Fibroblast of pulmonary artery (primary cell): ENCODE results near the gene HPS5.
A peak's percentile ranks its signal among the peaks of the same experiment; 100 is the strongest.
"Not testable (repeated sequence)": the region's sequence is repeated elsewhere in the genome, so short reads cannot be mapped to it uniquely, and the experiment has no call there.

Experiments used
- DNase-seq: peaks from one replicate; pipeline ENCODE4 v3.0.0-alpha.2; 2010; ENCODE audit warnings: low read depth
- H3K4me3 ChIP-seq: replicated peaks from 2 replicates; pipeline ENCODE4 v1.5.1; 2011; ENCODE audit warnings: low read depth, mild to moderate bottlenecking, control low read depth, low read length, moderate library complexity
- TF ChIP-seq, protein P1 (sequence below): IDR thresholded peaks from 2 replicates; pipeline ENCODE4 v1.5.1; 2011; ENCODE audit warnings: mild to moderate bottlenecking, control low read depth, low read length, inconsistent platforms; ENCODE audit errors: missing control alignments

HPS5 gene

DNA sequence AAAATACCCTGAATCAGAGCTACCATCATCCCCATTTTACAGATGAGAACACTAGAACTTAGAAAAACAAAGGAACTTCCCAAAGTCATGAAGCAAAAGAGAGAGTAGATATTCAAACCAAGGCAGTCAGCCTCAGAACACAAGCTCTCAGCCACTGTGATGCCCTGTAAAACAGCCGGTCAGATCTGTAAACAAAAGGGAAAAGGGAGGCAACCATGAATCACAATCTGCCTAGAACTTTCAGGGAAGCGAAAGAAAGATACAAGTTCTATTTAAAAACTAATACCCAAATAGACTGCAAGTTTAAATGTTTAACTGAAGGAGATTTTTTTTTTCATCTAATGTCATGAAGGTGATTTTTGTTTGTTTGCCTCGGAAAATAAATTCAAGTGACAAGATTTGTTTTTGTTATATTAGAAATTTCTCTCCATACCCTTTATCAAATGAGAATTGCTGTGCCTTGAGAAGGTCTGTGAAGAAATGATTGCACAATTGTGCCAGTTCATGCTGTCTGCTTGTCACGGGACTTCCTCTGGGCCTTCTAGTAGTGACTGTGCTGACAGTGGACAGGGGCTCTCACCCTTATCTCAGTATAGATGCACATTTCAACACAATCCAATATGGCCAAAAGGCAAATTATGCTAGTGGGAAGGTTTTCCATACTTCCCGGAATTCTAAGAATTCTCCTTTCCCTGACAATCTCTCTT, 44.2 kb downstream of the HPS5 start:
- H3K4me3 ChIP-seq: no peak overlapping the region
- DNase-seq: peak; percentile 65

DNA sequence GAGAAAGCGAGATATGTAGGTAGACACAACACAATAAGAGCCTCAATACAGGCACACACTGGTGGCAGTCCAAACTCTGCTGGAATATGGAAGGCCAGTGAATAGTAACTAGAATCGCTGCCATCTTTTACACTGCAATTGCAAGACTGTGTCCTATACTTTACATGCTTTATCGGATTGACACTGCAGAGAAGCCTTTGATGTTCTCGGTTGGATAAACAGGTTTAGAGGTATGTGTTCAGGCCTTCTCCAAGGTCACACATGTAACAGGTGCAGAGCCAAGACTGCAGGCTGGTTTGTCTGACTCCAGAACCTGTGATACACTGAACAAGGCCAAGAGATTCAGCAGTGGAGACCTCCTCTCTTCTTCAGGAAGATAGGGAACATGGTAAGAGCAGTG, 50.7 kb downstream of the HPS5 start:
- TF ChIP-seq, protein P1, sequence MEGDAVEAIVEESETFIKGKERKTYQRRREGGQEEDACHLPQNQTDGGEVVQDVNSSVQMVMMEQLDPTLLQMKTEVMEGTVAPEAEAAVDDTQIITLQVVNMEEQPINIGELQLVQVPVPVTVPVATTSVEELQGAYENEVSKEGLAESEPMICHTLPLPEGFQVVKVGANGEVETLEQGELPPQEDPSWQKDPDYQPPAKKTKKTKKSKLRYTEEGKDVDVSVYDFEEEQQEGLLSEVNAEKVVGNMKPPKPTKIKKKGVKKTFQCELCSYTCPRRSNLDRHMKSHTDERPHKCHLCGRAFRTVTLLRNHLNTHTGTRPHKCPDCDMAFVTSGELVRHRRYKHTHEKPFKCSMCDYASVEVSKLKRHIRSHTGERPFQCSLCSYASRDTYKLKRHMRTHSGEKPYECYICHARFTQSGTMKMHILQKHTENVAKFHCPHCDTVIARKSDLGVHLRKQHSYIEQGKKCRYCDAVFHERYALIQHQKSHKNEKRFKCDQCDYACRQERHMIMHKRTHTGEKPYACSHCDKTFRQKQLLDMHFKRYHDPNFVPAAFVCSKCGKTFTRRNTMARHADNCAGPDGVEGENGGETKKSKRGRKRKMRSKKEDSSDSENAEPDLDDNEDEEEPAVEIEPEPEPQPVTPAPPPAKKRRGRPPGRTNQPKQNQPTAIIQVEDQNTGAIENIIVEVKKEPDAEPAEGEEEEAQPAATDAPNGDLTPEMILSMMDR: no peak
- H3K4me3 ChIP-seq: no peak overlapping the region
- DNase-seq: no peak

More for the DNA sequence above, 44.2 kb downstream of the HPS5 start:
- TF ChIP-seq, protein P1: no peak

DNA sequence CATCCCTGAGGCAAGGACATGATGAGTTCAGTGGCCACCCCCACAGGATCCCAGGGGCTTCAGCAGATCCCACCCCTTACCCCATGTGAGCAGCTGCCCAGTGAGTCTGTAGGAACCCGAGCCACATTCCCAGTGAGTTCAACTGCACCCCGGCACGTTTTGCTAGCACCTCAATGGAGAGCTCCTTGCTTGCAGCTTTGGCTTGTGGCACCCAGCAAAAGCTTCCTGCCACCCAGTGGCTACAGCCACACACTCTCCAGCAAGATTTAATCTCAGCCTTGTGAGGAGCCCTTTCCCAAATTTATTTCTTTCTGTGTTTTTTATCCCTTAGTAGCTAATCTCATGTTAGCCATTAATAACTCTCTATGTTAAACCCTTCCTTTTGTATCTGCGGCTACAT, 51.8 kb downstream of the HPS5 start:
- no peak for DNase-seq
- TF ChIP-seq, protein P1: no peak
- H3K4me3 ChIP-seq: no peak overlapping the region

DNA sequence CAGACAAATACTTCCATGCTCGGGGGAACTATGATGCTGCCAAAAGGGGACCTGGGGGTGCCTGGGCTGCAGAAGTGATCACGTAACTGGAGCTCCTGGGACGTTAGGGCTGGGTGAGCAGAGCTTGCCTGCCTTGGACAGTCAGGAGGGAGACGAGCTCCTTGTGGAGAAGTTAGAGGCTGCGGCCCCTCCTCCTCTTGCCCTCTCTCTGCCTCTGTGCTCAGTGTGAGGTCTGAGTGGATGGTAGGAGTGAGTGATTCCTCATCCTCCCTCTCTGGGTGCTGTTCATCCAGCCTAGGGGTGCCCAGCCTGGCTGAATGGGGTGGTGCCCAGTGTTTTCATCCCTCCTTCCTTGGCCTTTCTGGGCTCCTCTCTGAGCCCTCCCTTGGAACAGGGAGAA, 52.7 kb downstream of the HPS5 start:
- not testable (repeated sequence) for H3K4me3 ChIP-seq, DNase-seq

DNA sequence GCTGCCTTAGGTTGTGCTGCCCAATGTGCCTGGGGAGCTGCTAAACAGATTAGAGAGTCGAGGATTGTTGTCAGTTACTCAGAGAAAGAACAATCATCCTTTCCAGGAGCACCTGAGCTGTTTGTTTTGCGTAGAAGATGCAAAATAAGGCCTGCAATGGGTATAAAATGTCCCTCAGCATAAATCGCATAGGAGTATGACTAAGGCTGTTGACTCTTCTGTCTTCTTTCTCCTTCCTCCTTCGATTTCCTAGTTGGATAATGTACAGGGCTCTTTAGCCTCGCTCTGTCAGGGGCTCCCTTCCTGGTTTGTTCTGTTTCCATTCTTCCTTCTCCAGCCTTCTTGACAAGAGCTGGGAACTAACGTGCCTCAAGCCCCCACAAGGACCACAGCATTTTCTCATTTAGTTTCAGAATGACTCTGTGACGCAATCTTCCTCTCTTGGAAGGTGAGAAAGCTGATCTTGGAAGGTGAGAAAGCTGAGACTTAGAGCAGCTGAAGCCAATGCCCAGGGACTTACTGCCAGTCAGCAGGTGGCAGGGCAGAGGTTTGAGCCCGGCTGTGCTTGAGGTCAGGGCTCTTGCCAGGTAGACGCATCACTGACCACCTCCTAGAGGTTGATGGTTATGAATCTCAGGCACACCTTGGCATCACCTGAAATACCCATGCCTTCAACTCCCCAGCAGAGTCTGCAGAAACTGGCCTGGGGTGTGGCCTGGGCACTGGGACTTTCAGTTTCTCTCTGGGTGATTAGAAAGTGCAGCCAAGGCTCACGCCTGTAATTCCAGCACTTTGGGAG, 54.4 kb downstream of the HPS5 start:
- not testable (repeated sequence) for DNase-seq, H3K4me3 ChIP-seq

DNA sequence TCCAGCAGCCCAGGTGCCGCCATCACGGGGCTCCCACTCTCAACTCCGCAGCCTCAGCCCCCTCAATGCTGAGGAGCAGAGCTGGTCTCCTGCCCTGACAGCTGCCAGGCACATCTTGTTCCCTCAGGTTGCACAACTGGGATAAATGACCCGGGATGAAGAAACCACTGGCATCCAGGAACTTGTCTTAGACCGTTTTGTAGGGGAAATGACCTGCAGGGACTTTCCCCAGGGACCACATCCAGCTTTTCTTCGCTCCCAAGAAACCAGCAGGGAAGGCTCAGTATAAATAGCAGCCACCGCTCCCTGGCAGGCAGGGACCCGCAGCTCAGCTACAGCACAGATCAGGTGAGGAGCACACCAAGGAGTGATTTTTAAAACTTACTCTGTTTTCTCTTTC, 56.0 kb downstream of the HPS5 start, which contains the start of gene SAA1:
Gene SAA1 (plus strand): TSS at position 316 of the 400 bp plus-strand sequence. CDS start 624 bp downstream, outside the sequence.
- no peak within 1 kb of the TSS for H3K4me3 ChIP-seq
- TF ChIP-seq, protein P1: no peak
- DNase-seq: peak; percentile 24

DNA sequence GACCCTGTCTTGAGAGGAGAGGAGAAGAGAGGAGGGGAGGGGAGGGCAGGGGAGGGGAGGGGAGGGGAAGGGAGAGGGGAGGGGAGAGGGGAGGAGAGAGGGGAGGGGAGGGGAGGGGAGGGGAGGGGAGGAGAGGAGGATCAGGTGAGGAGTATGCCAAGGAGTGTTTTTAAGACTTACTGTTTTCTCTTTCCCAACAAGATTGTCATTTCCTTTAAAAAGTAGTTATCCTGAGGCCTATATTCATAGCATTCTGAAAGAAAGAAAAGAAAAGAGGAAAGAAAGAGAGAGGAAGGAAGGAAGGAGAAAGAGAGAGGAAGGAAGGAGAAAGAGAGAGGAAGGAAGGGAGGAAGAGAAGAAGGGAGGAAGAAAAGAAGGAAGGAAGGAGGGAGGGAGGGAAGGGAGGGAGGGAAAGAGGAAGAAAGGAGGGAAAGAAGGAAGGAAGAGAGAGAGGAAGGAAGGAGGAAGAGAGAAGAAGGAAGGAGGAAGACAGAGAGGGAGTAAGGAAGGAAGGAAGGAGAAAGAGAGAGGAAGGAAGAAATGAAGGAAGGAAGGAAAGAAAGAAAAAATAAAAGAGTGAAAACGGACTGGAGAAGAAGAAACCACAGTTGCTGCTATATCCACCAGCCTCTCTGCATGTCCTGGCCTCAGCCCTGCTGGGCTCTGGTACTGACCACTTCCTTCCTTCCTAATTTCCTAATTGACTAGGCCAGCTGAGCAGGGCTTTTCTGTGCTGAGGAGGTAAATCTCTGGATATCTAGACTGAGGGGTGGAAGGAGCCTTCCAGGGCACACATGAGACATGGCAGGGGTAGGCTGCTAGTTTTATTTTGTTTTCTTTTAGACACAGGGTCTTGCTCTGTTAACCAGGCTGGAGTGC, 57.0 kb downstream of the HPS5 start:
- no peak for DNase-seq
- TF ChIP-seq, protein P1: no peak

More for the DNA sequence above, 57.0 kb downstream of the HPS5 start:
- no peak overlapping the region for H3K4me3 ChIP-seq
